HEK293 (cell line): ENCODE measurements around the gene LYSMD2.

Source experiments
- ATF2 ChIP-seq: fragments of 450-650 bp; formaldehyde crosslinking; IDR thresholded peaks from 2 replicates; pipeline ENCODE4 v1.5.1; 2016; ENCODE audit warnings: missing biosample characterization, missing genetic modification characterization, low read depth
- KLF16 ChIP-seq: fragments of 450-650 bp; formaldehyde crosslinking; IDR thresholded peaks from 2 replicates; pipeline ENCODE4 v1.5.1; 2017; ENCODE audit warnings: missing biosample characterization, missing genetic modification characterization
- KLF8 ChIP-seq: fragments of 450-650 bp; formaldehyde crosslinking; IDR thresholded peaks from 2 replicates; pipeline ENCODE4 v1.5.1; 2016; ENCODE audit warnings: missing biosample characterization, missing genetic modification characterization
- TCF7L2 ChIP-seq: IDR thresholded peaks from 2 replicates; pipeline ENCODE4 v1.6.1; 2011; ENCODE audit warnings: low read depth, mild to moderate bottlenecking, inconsistent platforms, low read length, moderate library complexity, borderline replicate concordance
- ZBTB1 ChIP-seq: fragments of 450-650 bp; formaldehyde crosslinking; IDR thresholded peaks from 2 replicates; pipeline ENCODE4 v1.5.1; 2016; ENCODE audit warnings: missing biosample characterization, missing genetic modification characterization
- ZNF24 ChIP-seq: fragments of 450-650 bp; formaldehyde crosslinking; IDR thresholded peaks from 2 replicates; pipeline ENCODE4 v1.5.1; 2016; ENCODE audit warnings: missing biosample characterization, missing genetic modification characterization
- ZNF311 ChIP-seq: fragments of 450-650 bp; formaldehyde crosslinking; IDR thresholded peaks from 2 replicates; pipeline ENCODE4 v1.5.1; 2017; ENCODE audit warnings: missing biosample characterization, missing genetic modification characterization, borderline replicate concordance
- ZNF423 ChIP-seq: fragments of 450-650 bp; formaldehyde crosslinking; IDR thresholded peaks from 2 replicates; pipeline ENCODE4 v1.5.1; 2016; ENCODE audit warnings: missing biosample characterization, missing genetic modification characterization
- ZNF561 ChIP-seq: fragments of 450-650 bp; IDR thresholded peaks from 2 replicates; pipeline ENCODE4 v1.5.1; 2018; ENCODE audit warnings: missing biosample characterization, missing genetic modification characterization, borderline replicate concordance
- ZNF623 ChIP-seq: fragments of 450-650 bp; formaldehyde crosslinking; IDR thresholded peaks from 2 replicates; pipeline ENCODE4 v1.5.1; 2016; ENCODE audit warnings: missing biosample characterization, missing genetic modification characterization
- ZNF777 ChIP-seq: fragments of 450-650 bp; formaldehyde crosslinking; IDR thresholded peaks from 2 replicates; pipeline ENCODE4 v1.5.1; 2017; ENCODE audit warnings: missing biosample characterization, missing genetic modification characterization, borderline replicate concordance
- TF ChIP-seq, protein P1 (sequence below): fragments of 450-650 bp; formaldehyde crosslinking; IDR thresholded peaks from 2 replicates; pipeline ENCODE4 v1.5.1; 2016; ENCODE audit warnings: missing biosample characterization, missing genetic modification characterization
- TF ChIP-seq, protein P2 (sequence below): fragments of 450-650 bp; IDR thresholded peaks from 2 replicates; pipeline ENCODE4 v1.5.1; 2018; ENCODE audit warnings: missing biosample characterization, missing genetic modification characterization

- TF ChIP-seq, protein P1, sequence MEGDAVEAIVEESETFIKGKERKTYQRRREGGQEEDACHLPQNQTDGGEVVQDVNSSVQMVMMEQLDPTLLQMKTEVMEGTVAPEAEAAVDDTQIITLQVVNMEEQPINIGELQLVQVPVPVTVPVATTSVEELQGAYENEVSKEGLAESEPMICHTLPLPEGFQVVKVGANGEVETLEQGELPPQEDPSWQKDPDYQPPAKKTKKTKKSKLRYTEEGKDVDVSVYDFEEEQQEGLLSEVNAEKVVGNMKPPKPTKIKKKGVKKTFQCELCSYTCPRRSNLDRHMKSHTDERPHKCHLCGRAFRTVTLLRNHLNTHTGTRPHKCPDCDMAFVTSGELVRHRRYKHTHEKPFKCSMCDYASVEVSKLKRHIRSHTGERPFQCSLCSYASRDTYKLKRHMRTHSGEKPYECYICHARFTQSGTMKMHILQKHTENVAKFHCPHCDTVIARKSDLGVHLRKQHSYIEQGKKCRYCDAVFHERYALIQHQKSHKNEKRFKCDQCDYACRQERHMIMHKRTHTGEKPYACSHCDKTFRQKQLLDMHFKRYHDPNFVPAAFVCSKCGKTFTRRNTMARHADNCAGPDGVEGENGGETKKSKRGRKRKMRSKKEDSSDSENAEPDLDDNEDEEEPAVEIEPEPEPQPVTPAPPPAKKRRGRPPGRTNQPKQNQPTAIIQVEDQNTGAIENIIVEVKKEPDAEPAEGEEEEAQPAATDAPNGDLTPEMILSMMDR (tag by site-specific recombination) = no peak
- TF ChIP-seq ZNF423 (tag by site-specific recombination) (no peak), ZBTB1 (tag by site-specific recombination) (no peak), ZNF623 (tag by site-specific recombination) (no peak), ZNF311 (tag by site-specific recombination) (no peak), KLF8 (tag by site-specific recombination) (no peak), KLF16 (tag by site-specific recombination) (no peak), ZNF777 (tag by site-specific recombination) (no peak), ATF2 (no peak), ZNF561 (tag by site-specific recombination) (no peak), ZNF24 (no peak), TCF7L2 (no peak)
- TF ChIP-seq, protein P2, sequence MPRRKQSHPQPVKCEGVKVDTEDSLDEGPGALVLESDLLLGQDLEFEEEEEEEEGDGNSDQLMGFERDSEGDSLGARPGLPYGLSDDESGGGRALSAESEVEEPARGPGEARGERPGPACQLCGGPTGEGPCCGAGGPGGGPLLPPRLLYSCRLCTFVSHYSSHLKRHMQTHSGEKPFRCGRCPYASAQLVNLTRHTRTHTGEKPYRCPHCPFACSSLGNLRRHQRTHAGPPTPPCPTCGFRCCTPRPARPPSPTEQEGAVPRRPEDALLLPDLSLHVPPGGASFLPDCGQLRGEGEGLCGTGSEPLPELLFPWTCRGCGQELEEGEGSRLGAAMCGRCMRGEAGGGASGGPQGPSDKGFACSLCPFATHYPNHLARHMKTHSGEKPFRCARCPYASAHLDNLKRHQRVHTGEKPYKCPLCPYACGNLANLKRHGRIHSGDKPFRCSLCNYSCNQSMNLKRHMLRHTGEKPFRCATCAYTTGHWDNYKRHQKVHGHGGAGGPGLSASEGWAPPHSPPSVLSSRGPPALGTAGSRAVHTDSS (tag by site-specific recombination) = no peak
These were observed 31.2 kb downstream of the LYSMD2 start for GRCh38 chr15:51706291-51706690.
